ENCODE measurements around the gene GDAP1L1.
"Not testable (repeated sequence)": the region's sequence is repeated elsewhere in the genome, so short reads cannot be mapped to it uniquely, and the experiment has no call there.

GDAP1L1 gene

GRCh38 chr20:44254073-44254472 lies 7.0 kb downstream of the GDAP1L1 start:
- no peak for DNase-seq (ENCODE audit: low read depth in 2 of 2)

- DNase-seq (ENCODE audit: low read depth in 2 of 2), result no peak
Observed at GRCh38 chr20:44255942-44256341, 8.8 kb downstream of the GDAP1L1 start.

GRCh38 chr20:44256961-44257360 lies 9.9 kb downstream of the GDAP1L1 start:
- DNase-seq (ENCODE audit: low read depth in 2 of 2), result no peak

GRCh38 chr20:44258226-44258890 lies 11.2 kb downstream of the GDAP1L1 start:
- DNase-seq (ENCODE audit: low read depth in 2 of 2), result no peak

GRCh38 chr20:44264287-44264686 lies 17.2 kb downstream of the GDAP1L1 start:
- no peak for DNase-seq (ENCODE audit: low read depth in 2 of 2)

GRCh38 chr20:44268802-44269201 lies 21.7 kb downstream of the GDAP1L1 start:
- no peak for DNase-seq (ENCODE audit: low read depth in 2 of 2)

- DNase-seq (ENCODE audit: low read depth in 2 of 2), result no peak
Observed at GRCh38 chr20:44271915-44272663, 25.0 kb downstream of the GDAP1L1 start.

GRCh38 chr20:44273231-44274215 lies 26.4 kb downstream of the GDAP1L1 start:
- no peak for DNase-seq (ENCODE audit: low read depth in 2 of 2)

GRCh38 chr20:44274303-44275017 lies 27.4 kb downstream of the GDAP1L1 start:
- no peak for DNase-seq (ENCODE audit: low read depth in 2 of 2)

- DNase-seq (ENCODE audit: low read depth in 2 of 2), result no peak
Observed at GRCh38 chr20:44279228-44279627, 32.1 kb downstream of the GDAP1L1 start.

- DNase-seq (ENCODE audit: low read depth in 2 of 2), result no peak
Observed at GRCh38 chr20:44280387-44280786, 33.3 kb downstream of the GDAP1L1 start.

GRCh38 chr20:44282192-44282591 lies 35.1 kb downstream of the GDAP1L1 start:
- DNase-seq (ENCODE audit: low read depth in 2 of 2), result no peak

GRCh38 chr20:44284032-44284431 lies 36.9 kb downstream of the GDAP1L1 start:
- DNase-seq (ENCODE audit: low read depth in 2 of 2), result no peak

- no peak for DNase-seq (ENCODE audit: low read depth in 2 of 2)
Observed at GRCh38 chr20:44287272-44288097, 40.4 kb downstream of the GDAP1L1 start.

- no peak for DNase-seq (ENCODE audit: low read depth in 2 of 2)
Observed at GRCh38 chr20:44288252-44288651, 41.1 kb downstream of the GDAP1L1 start.

GRCh38 chr20:44291754-44292153 lies 44.6 kb downstream of the GDAP1L1 start:
- DNase-seq (ENCODE audit: low read depth in 2 of 2), result no peak

GRCh38 chr20:44296011-44296410 lies 48.9 kb downstream of the GDAP1L1 start:
- no peak for DNase-seq (ENCODE audit: low read depth in 2 of 2)

- DNase-seq (ENCODE audit: low read depth in 2 of 2), result no peak
Observed at GRCh38 chr20:44297721-44298120, 50.6 kb downstream of the GDAP1L1 start.

GRCh38 chr20:44299011-44299535 lies 52.0 kb downstream of the GDAP1L1 start:
- not testable (repeated sequence) for DNase-seq (ENCODE audit: low read depth in 2 of 2)

GRCh38 chr20:44301285-44301684 lies 54.2 kb downstream of the GDAP1L1 start:
- no peak for DNase-seq (ENCODE audit: low read depth in 2 of 2)
